SHP77 (cell line): ENCODE measurements around the gene OR10K2.
"Not testable (repeated sequence)": the region's sequence is repeated elsewhere in the genome, so short reads cannot be mapped to it uniquely, and the experiment has no call there.

Experiments
- DNase-seq, 2 experiments: peaks; one replicate each; lab custom pipeline; 2025; lab: John Stamatoyannopoulos, UW

The OR10K2 gene, protein sequence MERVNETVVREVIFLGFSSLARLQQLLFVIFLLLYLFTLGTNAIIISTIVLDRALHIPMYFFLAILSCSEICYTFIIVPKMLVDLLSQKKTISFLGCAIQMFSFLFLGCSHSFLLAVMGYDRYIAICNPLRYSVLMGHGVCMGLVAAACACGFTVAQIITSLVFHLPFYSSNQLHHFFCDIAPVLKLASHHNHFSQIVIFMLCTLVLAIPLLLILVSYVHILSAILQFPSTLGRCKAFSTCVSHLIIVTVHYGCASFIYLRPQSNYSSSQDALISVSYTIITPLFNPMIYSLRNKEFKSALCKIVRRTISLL

DNA sequence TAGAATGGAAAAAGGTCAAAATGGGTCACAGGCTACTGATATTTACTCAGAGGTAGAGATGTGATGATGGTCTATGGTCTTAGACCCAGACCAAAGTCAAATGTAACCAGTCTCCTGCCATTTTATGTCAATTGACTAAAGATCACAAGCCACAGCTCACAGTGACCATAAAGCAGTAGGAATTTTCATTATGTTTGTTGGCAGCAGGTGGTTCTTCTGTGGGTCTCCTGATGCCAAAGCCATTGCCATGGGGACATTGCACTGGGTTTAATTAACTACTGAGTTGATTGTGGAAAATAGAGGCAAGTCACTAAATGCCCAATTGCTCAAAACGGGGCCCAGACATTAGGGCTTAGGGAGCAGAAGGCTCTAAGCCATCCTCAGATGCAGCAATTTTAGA lies at the start of gene OR10K2:
Gene OR10K2, minus strand, starts transcription at position 101 of the 400 bp plus-strand sequence. CDS start 5,371 bp downstream, outside the sequence.
- no peak for DNase-seq

DNA sequence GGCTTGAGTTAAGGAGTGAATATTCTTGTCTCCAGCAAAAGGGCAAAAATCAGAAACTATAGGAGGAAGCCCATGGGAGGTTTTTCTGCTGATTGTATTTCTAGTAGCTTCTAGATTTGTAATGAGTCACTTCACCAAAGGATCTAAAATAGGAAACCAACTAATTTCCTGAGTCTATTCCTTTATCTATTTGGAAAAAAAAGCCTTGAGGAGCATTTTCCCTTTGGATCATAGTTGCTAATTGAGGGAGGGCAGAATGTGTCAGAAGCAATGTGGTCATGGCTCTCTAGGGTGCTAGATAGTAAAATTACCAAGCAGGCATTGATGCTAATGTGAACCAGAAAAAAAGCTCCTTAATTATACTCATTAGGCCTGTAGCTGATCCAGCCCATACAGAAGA lies 45.9 kb upstream of the OR10K2 start, which contains the start of gene OR10R2:
Gene OR10R2, plus strand, starts transcription at position 301 of the 400 bp plus-strand sequence. CDS start 106 bp downstream, outside the sequence.
- DNase-seq, result no peak

DNA sequence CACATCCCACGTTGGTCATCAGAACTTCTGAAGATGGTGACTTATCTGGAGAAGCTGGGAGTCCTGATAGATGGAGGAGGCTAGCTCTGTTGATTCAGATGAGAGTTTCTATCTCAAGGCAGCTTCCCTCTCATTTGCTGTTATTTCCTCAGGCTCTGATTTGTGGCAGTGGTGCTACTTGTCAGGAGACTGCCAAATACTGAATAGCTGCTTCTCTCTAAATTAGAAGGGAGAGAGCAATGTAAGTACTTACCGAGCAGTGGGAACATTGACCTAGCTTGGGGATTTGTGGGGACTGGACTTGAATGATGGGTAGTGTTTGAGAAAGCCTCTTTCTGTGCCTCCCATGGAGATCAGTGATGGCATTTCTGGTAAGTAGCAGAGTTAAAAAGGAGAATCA lies 35.5 kb upstream of the OR10K2 start, which contains the start of gene OR10K1:
Gene OR10K1, plus strand, starts transcription at position 301 of the 400 bp plus-strand sequence. CDS start 3,728 bp downstream, outside the sequence.
- DNase-seq, result no peak

DNA sequence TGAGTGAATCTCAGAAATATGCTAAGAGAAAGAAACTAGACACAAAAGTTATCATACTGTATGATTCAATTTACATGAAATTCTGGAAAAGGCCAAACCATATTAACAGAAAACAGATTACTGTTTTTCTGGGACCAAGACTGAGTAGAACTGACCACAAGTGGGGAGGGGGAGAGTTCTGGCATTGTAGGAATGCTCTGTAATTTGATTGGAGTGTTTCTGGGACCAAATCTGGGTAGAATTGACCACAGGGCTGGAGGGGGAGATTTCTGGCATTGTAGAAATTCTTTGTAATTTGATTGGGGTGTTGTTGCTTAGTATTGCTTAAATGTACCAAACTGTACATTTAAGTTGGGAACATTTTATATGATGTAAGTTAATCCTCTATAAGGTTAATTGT lies 32.2 kb upstream of the OR10K2 start:
- no peak for DNase-seq

DNA sequence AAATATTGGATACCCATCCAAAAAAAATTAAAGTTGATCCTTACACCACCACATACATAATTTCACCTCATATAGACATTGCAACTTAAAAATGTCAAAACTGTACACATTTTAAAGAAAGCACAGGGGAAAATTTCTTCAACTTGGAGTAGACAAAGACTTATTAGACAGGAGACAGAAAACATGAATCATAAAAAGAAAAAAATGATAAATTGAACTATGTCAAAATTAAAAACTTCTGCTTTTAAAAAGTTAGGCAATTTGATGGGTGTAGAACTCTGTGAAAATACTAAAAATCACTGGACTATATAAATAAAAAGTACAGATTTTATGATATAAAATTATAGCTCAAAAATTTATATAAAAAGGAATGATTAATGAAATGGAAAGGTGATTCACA lies 31.2 kb upstream of the OR10K2 start:
- no peak for DNase-seq

DNA sequence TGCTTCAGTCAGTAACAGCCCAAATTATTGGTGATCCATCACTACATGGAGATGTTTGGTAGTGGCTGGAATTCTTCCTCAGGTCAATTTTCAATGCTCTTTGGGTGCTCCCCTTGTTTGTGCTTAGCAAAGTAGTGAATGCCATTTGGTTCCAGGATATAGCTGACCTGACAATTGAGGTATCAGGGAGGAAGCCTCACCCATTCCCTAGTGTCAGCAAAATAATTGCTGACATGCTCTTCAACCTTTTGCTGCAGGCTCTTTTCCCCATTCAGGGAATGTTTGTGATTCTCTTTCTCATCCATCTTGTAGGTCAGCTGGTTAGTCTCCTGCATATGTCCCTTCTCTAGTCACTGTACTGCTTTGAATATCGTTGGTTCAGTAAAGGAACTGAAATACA lies 28.5 kb upstream of the OR10K2 start:
- no peak for DNase-seq

DNA sequence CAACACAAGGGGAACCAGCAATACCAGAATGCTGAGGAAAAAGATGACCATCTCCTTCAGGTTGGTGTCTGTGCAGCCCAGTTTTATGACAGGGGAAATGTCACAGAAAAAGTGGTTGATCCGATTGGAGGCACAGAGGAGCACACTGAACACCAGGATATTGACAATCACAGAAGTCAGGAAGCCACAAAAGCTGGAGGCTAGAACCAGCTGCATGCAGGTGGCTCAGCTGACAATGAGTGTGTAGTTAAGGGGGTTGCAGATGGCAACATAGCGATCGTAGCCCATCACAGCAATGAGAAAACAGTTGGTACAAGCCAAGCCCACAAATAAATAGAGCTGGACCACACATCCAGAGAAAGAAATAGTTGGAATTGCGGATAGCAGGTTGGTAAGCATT lies 19.3 kb upstream of the OR10K2 start:
- DNase-seq, result no peak

DNA sequence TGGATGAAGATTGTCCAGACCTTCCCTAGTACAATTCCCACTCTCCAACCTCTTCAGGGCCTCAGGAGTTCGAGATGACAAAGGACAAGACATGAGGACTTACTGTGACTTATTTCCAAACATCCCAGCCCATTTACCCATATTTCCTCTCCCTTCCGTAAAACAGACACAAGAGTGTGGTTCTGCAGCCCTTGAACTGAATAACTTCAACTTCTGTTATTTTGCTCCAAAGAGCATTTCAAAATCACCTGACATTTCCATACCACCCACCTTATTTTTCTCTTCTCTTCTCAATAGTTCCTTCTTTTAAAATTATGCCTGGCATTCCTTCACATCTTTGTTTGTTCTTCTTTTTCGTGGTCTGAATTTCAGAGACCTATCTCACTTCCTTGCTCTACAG lies 8.7 kb upstream of the OR10K2 start:
- DNase-seq, result no peak

DNA sequence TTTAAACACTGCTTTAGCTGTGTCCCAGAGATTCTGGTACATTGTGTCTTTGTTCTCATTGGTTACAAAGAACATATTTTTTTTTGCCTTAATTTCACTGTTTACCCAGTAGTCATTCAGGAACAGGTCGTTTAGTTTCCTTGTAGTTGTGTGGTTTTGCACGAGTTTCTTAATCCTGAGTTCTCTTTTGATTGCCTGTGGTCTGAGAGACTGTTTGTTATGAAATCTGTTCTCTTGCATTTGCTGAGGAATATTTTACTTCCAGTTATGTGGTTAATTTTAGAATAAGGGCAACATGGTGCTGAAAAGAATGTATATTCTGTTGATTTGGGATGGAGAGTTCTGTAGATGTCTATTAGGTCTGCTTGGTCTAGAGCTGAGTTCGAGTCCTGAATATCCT lies 4.1 kb upstream of the OR10K2 start:
- not testable (repeated sequence) for DNase-seq

DNA sequence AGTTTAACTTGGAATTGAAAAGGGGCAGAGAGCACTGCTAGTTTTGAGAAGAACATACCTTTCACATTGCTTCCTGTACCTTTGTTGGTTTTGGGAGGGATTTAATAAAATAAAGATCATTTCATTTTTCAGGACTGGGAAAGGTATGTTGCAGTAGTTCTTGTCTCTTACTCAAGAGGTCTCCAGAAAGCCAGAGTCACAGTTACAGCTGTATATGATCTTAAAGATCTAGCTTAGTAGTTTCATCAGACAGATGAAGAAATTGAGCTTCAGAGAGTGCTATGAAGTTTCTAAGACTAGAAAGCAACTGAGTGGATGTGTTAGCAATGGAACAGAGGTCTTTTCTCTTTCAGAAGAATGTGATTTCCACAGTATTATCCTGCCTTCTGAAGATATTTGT lies 1.0 kb downstream of the OR10K2 start:
- DNase-seq, result no peak

DNA sequence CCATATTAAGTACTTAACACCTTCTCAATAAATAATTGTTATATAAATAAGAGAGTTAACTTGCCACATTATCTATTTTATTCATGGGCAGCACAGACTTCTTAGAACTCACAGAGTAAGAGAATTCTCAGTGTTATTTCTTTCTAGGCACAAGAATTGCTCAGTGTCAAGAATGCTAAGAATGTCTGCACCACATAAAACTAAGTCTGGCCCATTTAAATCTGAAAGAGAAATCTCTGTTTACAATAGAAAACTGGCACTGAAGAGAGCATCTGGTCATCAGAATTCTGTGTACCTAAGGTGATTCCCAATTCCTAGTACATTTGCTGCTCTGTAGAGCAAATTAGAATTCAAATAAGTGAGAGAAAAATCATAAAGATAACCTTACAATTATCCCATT lies 3.8 kb downstream of the OR10K2 start:
- DNase-seq, result no peak

DNA sequence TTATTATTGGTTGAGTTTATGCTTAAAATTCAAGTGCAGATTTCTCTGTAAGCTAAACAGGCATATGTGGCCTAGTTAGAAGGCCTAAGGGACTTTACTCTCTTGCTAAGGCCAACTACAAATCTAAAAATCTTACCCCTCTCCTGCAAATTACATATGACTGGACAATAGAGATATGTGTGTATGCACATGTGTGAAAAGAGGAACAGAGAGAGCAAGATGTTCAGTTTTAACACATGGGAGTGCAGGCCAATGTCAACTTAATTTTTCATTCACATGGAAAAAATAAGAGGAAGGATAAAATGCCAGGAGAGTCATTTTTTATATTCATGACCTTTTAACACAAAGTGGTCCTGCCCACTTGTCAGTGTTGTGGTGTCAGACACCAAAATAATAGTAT lies 8.5 kb downstream of the OR10K2 start:
- DNase-seq, result no peak

DNA sequence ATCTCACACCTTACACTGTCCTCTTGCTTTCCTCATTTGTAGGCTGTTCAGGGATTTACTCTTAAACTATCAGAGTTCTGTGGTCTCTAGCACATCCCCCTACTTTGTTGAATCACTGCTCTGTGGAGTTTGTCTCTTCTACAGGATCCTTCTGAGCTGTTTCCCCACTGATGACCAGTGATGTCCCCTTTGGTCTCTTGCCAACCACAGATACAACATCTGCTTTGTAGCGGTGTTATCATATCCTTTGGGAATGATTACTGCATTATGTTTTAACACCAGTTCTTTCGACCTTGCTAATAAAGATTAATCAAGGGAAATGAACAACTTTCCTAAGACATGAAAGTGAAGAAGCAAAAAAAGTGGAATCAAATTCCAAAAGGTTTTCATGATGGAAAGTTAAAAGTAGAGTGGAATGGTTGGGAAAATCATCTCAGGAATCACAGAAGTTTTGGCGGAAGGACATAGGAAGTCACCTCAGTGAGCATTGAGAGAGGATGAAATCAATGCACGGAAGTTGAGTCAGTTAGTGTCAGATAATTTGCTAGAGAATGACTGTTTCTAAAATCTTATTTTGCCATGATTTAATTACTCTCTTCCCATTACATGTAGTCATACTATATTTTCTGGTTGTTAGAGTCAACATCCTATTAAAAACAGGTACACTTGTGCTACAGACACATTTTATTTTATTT lies 11.2 kb downstream of the OR10K2 start:
- no peak for DNase-seq

DNA sequence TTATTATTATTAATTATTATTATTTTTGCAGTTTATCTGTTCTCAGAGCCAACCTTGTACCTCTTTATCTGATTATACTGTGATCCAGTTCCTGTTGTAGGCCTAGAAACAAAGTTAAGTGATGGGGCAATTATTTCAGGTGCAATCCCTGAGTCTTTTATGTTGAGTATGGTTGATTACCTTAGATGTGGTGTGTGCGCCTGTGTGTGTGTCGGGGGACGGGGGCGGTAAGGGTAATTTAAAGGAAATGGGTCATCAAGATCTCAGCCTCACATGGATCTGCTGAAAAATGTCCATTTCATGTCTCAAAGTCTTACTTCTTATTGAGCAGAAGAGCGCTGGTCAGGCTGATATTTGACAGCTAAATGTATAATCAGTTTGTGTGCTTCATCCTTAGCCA lies 18.9 kb downstream of the OR10K2 start:
- DNase-seq, result no peak

DNA sequence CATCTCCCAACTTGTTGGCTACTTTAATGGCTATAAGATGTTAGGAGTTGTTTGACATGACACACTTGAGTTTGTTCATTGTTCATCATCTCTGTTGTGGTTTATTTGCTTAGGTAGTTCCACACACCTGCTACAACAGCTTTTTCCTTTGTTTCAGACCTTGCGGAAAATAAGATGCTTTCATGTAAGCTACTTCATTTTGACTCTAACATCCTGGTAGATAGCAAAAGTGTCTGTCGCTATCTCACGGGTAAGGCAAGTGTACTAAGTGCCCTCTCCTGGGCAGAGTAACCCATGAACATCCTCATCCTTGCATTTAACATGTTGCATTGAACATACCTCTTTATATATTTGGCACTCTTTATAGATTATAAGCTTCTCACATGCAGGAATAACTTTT lies 25.2 kb downstream of the OR10K2 start:
- no peak for DNase-seq

DNA sequence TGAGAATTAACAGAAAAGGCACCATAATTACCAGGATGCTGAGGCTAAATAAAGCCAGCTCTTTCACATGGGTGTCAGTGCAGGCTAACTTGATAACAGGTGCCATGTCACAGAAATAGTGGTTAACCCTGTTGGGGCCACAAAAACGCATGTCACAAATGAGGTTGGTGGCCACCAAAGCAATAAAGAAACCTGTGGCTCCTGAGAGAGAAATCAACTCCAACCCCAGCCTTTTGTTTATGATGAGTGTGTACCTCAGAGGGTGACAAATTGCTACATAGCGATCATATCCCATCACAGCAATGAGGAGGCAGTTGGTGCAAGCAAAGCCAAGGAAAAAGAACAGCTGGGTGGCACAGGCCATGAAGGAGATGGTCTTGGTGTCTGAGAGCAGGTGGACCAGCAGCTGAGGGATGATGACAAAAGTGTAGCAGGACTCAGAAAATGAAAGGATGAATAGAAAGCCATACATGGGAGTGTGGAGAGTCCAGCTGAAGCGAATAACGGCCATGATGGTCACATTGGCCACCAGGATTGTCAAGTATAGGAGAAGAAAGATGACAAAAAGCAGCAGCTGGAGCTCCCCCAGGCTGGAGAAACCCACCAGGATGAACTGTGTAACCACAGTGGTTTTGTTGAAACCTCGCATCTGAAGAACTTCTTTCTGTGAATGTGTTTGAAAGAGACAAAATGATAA lies 27.1 kb downstream of the OR10K2 start, which contains the start of gene OR10T2:
Gene OR10T2, minus strand, starts transcription at position 649 of the 697 bp plus-strand sequence. Its CDS starts 0 bp downstream, at position 649.
- no peak for DNase-seq

DNA sequence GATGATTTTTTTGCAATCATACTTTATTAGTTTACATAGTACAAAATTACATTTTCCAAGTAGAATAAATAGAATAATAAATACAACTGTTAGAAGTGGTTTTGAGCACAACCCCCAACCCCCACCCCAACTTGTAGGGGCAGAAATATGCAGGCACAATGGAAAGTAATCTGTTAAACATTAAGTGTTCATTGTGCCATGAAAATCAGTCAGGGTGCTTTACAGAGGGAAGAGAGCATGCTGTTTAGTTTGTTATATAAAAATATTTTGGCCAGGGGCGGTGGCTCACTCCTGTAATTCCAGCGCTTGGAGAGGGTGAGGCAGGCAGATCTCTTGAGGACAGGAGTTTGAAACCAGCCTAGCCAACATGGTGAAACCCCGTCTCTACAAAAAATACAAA lies 29.4 kb downstream of the OR10K2 start:
- no peak for DNase-seq

DNA sequence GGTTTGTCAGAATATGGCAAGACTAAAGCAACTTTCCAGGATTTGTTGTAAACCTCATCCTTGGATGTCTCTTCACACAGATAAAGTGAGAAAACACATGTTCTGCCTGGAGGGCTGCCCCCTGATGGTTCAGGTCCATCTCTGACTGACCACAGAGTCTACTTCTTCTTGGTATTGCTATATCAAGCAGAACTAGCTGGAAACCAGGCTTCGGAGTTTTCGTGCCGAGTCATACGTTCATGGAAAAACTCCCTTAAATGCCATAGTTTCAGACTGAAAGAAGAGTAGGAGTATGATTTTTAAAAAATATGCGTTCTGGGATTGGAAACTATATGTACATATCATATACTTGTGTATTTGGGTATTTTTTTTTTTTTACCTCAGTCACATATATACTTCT lies 32.6 kb downstream of the OR10K2 start:
- DNase-seq, result no peak

DNA sequence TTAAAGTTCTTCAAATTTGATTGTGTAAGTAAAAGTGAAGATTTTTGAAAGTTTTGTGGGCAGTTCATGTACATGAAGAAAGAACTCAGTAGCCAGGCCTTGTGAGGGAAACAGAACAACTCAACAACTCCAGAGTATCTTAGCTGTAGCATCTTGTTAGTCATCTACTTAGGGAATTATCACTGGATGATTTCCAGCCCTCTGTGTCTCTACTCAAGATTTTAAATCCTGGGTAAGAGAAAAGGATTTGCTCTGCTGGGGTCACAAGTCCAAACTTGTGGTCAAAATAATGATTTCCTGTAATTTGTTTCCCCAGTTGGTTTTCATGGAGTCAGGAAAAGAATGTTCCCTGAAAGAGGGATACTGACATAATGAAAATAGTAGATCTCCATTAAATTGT lies 34.9 kb downstream of the OR10K2 start:
- DNase-seq, result no peak

DNA sequence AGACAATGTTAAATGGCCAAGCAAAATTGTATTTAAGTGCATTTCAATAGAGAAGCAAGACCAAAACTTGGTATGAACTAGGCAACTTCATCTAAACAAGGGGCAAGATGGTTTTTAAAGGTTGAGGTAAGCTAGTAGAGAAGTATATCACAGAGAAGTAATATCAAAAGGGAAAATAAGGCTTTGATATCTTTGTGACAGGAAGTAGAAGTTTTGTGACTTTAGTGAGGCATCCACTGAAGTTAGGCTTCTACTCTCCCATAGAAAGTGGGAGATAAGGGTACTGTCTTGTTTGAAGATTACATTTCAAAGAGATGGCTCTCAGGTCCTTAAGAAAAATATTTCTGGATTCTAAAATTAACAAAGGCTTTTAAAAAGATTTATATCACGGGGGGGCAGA lies 35.7 kb downstream of the OR10K2 start:
- DNase-seq, result no peak

DNA sequence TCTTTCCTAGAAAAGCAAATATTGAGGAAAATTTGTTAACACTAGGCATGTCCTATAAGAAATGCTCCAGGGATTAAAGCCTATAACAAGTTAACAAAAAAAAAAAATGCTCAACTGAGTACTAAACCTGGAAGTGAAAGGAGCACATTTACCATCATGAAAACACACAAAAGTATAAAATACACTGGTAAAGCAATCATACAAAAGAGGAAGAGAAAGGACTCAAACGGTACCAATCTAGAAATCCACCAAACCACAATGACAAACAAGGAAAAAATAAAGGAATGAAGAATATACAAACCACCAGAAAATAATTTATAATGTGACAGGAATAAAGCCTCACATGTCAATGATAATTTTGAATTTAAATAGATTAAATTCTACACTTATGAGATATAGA lies 51.2 kb downstream of the OR10K2 start:
- no peak for DNase-seq

DNA sequence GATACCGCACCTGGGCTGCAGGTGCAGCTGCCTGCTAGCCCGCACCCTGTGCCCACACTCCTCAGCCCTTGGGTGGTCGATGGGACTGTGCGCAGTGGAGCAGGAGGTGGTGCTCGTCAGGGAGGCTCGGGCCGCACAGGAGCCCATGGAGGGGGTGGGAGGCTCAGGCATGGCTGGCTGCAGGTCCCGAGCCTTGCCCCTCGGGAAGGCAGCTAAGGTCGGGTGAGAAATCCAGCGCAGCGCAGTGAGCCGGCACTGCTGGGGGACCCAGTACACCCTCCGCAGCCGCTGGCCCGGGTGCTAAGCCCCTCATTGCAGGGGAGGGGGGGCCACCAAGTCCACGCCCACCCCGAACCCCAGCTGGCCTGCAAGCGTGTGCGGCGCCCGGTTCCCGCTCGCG lies 51.9 kb downstream of the OR10K2 start:
- not testable (repeated sequence) for DNase-seq
